Hematopoietic multipotent progenitor cell treated with erythropoietin and hydrocortisone succinate and interleukin-3 and kit ligand, for 15 days (in vitro differentiated cells): ENCODE results near the gene SLCO2B1.

Experiments
- DNase-seq: peaks from one replicate; pipeline ENCODE4 v3.0.0-alpha.2; 2015; ENCODE audit warnings: low spot score

Gene SLCO2B1

DNA sequence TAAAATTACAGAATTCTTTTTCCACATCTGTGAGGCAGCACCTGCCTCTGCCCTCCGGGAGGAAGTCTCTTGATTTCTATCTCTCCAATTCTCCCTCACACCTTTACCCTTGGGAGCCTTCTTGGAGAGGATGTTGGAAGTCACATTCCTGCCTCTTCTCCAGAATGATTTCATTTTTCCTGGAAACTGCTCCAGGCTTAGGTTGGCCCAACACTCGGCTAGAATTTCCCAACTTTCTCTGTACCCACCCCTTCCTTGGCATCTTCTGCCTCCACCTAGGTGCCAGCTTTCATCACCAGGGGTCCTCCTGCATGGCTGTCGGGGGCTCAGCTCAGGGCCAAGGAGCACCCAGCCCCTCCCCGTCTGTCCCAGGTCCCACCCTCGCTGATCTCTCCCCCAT, 43.2 kb downstream of the SLCO2B1 start:
- no peak for DNase-seq

DNA sequence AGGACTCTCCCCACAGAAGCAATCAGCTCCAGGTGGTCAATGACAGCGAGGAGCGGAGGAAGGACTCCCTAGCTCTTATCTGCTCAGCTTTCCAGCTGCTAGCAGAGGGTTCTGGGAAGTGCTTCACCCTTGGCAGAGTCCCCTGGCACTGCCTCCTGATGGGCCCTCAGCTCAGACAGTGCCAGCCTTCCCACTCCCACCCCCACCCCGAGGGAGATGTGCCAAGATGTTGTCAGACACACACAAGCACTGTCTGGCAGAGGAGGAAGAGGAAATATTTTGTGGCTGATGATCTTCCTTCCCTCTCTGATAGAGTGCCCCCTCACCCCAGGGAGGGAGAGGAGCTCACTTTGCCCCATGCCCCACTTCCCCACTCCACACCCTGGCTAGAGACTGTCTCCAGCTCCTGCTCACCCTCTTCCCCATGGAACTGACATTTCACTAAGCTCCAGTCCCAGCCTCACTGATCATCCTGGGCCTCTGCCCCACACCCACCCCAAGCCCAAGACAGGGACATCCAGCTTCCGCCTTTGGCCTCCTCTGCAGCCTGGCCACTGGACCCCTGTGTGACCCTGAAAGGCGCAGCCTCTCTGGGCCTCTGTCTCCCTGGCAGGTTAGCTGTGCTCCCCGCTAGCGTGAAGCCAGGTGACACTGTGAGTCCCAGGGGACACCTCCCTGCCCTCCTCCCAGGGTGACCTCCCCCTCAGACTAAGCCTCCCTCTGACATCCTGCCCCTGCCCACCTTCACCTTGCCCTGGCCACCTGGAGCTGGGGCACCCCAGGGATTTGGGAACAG, 44.5 kb downstream of the SLCO2B1 start:
- DNase-seq, result no peak

DNA sequence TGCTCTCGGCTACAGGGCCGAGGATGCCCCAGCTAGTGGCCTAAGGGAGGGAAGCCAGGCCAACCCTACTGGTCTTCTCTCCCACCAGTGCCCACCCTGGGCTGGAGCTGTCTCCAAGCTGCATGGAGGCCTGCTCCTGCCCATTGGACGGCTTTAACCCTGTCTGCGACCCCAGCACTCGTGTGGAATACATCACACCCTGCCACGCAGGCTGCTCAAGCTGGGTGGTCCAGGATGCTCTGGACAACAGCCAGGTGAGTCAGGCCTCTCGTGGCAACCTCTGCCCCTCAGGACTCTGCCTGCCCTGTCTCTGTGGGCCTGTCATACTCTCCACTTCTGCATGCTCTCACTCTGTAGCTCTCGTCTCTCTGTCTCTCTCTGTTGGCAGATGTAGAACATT, 45.5 kb downstream of the SLCO2B1 start:
- DNase-seq, result no peak

DNA sequence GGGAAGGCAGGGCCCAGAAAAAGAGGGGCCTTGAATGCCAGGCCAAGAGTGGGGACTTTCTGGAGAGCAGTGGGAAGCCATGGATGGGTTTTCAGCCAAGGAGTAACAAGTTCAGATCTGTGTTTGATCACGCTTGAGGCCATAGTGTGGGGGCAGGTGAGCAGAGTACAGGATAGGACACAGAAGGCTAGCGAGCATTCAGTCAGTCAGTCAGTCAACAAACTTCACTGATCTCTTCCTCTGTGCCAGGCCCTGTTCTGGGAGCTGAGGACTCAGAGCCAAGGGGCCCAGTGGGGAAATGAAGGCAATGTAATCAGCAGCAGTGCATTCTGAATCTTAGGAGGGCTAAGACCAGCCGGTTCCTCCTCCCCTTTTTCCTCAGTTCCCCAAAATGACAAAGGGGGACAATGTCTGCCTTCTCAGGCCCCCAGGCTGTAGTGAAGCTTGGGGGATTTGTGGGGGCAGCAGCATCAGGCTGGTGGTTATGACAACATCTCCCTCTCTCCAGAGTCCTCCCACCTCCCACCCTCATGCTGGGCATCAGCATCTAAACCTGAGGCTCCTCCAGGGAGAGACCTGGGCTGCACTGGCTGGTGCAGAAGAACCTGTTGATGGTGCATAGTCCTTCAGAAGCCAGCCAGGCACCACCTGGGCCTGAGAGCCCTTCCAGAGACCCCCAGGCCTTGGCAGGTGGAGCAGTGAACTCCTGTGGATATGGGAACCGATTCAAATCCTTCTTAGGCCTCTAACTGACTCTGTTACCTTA, 46.8 kb downstream of the SLCO2B1 start:
- no peak for DNase-seq

DNA sequence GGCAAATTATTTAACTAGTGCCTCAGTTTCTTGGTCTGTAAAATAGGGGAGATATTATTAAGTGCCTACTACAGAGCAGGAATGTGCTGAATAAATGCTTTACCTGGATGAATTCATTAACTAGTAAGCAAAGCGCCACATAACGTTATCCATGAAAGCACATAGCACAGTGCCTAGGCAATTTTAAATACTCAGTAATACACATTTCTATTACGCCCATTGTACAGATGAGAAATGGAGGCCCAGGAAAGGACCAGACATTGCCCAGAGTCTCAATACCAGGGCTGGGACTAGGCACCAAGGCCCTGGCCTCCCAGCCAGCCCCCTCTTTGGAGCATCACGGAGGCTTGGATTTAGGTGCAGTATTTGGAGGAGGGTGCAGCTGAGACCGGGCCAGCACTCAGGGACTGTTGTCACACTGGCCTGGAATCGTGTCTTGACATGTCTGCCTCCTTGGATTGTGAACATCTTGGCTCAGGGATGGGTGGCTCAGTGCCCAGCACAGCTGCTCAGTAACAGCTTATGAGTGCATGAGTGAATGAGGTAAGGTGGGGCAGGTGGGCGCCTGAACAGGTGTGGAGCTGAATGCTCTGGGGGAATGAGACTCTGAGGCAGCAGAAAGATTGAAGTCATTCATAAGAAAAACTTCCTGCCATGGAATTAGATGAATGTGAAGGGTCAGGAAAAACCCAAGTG, 47.5 kb downstream of the SLCO2B1 start:
- no peak for DNase-seq

DNA sequence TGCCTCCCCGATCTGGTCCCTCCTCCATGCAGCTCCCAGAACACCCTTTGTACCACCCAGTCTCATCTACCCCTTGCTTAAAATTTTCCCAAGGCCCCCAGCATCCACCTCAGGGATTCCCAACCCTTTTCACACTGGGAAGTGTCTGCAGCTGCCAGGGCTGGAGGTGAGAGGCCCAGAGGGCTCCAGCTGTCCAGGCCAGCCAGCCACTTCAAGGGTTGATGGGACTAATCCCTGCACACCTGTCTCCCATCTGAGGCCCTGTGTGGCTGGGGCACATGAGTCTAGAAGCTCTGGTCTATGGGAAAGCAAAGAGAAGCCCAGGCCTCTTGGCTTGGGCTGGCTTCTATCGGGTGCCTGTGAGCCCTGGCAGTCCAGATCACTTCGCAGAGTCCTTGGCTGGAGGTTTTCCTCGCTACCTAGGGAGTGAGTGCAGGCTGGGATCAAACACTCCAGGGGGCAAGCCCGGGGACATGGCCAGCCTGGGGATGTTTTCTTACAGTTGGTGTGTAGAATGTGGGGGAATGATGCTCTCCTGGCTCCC, 48.6 kb downstream of the SLCO2B1 start:
- DNase-seq, result no peak

DNA sequence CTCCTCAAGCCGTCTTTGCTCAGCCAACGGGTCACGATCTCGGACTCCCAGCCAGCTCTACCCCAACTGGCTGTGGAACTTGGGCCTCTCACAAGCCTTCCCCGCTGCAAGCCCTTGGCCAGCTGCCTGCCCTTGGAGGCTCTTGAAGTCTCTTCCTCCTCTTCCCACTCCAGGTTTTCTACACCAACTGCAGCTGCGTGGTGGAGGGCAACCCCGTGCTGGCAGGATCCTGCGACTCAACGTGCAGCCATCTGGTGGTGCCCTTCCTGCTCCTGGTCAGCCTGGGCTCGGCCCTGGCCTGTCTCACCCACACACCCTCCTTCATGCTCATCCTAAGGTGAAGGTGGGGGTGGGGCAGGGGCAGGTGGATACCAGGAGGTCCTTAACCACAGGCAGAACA, 49.1 kb downstream of the SLCO2B1 start:
- no peak for DNase-seq

DNA sequence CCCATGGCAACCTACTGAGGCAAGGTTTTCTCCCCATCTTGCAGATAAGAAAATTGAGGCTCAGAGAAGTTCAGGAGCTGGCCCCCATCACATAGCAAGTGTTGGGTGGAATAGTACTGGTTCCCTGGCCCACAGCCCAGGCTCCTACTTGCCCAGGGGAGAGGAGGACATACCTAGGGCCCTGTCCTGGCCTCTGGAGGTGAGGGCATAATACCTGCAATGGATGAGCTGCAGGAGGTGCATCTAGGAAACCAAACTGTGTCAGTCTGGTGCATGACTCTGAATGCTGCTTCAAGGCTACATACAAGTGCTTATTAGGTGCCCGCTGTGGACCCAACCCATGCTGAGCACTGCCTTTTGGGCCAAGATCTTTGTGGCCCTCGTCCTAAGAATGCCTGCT, 49.6 kb downstream of the SLCO2B1 start:
- DNase-seq, result no peak

DNA sequence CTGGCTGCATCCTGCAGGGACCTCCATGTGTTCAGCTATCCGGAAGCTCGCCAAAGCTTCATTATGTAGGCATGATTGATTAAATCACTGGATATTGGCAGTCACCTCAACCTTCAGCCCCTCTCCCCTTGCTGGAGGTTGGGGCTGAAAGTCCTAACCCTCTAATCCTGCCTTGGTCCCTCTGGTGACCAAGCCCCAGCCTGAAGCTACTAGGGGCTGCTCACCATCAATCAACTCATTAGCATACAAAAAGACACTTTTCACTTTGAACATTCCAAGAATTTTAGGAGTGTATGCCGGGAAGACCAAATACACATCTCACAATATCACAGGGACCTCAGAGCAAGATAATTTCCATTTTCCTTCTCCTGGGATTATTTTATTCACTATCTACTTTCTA, 50.9 kb downstream of the SLCO2B1 start:
- no peak for DNase-seq

DNA sequence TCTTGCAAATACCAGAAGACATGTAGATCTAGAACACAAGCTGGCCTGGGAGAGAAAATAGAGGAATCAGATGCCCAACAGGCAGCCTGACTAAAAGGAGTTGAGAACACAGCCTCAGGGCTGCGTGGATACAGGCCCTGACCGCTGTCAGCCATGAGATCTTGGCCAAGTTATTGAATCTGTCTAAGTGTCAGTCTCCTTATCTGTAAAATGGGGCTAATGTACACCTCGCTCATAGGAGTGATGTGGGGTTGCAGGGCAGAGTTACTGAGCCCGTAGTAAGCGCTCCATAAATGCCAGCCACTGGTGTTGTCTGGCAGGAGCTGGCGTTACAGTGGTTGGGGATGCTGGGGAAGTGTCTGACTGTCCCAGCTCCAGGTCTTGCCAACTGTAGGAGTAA, 51.3 kb downstream of the SLCO2B1 start:
- no peak for DNase-seq

DNA sequence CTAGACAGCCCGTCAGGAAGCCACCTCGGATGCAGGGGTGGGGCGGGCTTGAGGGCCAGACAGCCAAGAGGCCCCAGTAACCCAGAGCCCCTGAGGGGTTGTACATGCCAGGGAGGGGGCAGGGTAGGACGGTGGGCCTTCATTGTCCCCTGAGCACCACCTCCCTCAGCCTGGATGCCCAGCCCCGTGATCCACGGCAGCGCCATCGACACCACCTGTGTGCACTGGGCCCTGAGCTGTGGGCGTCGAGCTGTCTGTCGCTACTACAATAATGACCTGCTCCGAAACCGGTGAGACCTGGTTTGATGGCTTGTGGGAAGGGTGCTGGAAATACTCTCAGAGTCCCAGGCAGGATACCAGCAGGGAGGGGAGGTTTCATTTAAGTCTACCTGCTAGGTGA, 52.2 kb downstream of the SLCO2B1 start:
- no peak for DNase-seq

DNA sequence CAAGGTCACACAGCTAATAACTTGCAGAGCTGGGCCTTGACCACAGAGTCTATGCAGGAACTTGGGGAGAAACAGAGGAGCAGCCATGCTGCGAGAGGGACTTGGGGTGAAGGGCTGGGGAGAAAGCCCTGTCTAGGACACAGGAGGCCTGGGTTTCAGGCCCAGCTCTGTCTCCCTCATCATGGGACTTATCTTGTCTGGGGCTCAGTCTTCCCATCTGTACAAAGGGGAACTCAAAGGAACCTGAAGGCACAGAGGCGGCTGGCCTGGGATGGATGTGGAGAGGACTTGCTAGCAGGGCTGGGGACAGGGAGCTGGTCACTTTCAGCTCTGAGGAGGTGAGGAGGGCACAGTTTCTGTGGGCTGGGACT, 52.7 kb downstream of the SLCO2B1 start:
- DNase-seq, result no peak

DNA sequence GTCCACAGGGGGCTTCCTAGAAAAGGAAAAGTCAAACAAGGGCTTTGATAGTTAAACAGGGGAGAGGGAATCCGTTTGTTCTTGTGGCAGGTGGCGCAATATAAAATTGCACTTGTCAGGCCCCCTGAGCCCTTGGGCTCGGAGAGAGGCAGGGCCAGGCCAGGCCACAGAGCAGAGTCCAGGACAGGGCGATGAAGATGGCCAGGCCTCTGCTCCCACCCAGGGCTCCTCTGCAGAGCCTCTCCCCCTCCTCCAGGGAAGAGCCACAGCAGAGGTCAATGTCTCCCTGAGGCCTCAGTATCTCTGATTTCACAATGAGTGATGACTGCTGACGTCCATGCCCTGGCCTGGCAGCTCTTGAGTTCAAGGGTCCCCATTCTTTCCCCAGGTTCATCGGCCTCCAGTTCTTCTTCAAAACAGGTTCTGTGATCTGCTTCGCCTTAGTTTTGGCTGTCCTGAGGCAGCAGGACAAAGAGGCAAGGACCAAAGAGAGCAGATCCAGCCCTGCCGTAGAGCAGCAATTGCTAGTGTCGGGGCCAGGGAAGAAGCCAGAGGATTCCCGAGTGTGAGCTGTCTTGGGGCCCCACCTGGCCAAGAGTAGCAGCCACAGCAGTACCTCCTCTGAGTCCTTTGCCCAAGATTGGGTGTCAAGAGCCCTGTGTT, 53.2 kb downstream of the SLCO2B1 start:
- DNase-seq, result no peak

DNA sequence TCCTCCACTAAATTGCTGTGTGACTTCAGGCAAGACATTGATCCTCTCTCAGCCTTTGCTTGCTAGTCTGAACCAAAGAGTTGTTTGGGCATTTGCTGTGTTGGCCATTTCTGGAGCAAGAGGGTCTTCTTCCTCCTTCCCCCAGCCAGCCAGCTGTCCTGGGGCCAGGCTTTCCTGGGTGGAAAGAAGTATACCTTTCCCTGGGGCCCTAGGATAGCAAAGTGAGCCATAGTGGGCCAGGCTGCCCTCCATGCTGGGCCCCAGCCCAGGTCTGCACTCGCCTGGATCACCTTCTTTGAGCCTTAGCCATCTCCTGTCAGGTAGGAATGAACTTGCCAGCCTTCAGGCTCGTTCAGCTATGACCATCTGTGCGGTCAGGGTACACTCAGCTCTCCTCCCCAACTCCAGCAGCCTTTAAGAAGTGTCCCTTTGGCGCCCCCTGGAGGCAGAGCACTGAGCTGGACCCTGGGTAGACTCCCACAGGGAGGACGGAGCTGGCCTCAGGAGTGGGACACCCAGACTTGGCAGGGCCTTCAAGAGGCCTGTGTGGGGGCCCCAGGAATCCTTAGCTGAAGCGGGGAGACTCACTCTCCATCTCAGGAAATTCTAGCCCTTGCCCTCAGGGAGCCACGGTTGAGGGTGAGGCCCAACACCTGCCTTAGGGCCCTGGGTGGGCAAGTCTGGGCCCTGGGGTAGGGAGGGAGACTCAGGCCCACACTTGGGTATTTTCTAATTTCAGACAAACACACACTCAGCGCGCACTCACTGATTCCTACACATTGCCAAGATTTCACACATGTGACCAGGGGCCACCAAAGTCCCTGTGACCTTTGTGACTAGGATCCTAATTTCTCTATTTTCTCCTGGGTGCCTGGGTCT, 54.0 kb downstream of the SLCO2B1 start:
- DNase-seq, result peak; percentile 76

DNA sequence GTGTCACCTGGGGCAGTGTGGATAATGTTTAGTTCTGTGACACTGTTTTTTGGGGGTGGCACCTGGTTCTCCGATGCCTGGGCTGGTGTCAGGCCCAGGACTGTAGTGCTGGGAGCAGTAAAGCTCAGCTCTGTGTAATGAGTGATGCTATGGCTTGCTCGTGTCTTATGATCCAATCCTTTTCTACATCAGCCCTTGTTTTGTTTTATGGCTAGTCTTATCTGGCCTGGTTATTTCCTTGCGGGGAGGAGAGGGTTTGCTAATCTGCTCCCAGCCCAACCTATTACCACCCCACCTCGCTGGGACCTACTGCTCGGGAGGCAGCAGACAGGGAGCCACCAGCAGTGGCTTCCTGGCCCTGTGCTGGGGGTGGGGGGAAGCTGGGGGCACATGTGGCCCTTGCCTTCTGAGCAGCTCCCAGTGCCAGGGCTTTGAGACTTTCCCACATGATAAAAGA, 54.7 kb downstream of the SLCO2B1 start:
- DNase-seq, result no peak

DNA sequence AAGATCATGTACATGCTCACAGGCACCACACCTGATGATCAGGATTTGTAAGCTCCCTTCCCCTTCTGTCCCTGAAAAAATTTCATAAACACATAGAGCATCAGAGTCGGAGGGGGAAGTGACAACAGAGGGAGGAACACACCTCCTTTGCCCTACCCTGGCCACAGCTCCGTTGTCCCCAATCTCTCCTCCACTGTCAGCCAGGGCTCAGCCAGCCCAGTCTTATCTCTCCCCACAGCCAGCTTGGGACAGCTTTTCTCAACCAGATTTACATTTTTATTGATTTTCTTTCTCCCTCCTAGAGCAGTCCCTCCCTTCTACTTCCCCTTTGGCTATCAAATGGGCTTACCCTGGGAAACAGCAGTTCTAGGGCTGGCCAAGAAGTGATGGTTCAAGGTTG, 57.5 kb downstream of the SLCO2B1 start:
- DNase-seq, result no peak

DNA sequence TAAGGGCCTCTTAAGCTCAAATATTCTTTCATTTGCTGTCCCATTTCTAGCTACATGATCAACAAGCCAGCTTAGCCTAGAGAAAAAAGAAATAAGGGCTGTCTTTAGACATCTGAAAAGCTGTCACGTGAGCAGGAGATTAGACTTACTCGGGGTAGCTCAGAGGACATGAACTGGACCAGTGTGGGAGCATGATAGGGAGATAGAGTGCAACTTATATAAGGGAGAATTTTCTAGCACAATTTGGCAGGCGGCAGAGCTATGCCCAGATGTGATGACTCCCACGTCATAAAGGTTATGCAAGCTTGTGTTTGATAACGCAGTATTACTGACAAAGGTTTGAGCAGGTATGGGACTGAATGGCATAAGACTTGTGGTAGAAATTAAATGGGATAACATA, 61.5 kb downstream of the SLCO2B1 start:
- no peak for DNase-seq

DNA sequence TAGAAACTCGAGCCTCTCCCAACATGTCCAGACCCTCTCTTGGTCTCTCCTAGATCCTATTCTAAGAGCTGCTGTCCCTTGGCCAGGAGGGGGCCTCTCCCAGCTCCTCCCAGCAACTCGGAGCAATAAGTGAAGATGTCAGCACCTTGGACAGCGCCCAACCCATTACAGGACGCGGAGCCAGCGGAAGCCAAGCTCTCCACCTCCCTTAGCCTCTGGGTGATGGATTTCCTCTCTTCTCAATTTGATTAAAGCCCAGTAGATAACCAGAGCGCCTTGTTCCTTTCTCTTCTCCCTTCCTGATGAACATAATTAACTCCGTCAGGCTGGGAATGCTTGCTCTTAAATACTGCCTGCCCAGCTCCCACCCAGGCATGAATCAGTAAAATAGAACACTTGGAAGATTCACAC, 63.5 kb downstream of the SLCO2B1 start:
- peak; percentile 60 for DNase-seq

DNA sequence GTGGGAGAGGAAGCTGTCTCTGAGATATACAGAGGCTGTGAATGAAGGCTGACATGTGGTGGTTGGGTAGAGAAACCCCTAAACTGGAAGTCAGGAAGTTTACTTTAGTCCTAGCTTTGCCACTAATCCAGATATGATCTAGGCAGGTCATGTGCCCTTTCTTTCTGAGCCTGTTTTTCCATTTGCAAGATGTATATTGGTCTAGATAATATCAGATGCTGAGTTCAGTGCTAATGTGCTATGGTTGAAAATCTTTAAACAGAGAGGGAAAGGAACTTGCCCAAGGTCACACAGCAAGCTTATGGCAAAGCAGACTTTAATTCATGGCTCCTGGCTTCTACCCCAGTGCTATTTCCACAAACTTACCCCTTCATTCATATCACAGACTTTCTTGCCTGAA, 63.9 kb downstream of the SLCO2B1 start:
- no peak for DNase-seq

DNA sequence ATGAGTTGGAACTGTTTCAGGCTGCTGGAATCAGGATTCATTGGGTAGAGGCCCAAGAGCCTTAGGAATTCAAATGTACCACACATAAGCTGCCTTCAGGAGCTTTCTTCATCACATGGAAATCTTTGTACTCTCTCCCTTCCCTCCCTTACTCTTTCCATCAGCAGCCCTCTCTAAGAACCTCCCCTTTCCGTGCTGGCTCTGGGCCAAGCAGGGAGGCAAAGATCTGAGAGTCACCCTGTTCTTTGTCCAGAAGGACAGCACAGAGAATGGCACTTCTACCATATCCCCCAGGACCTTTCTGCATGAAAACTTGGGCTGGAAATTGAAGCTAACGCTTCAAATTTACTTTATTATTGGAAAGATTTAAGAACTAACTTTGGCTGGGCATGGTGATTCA, 69.0 kb downstream of the SLCO2B1 start:
- DNase-seq, result no peak

DNA sequence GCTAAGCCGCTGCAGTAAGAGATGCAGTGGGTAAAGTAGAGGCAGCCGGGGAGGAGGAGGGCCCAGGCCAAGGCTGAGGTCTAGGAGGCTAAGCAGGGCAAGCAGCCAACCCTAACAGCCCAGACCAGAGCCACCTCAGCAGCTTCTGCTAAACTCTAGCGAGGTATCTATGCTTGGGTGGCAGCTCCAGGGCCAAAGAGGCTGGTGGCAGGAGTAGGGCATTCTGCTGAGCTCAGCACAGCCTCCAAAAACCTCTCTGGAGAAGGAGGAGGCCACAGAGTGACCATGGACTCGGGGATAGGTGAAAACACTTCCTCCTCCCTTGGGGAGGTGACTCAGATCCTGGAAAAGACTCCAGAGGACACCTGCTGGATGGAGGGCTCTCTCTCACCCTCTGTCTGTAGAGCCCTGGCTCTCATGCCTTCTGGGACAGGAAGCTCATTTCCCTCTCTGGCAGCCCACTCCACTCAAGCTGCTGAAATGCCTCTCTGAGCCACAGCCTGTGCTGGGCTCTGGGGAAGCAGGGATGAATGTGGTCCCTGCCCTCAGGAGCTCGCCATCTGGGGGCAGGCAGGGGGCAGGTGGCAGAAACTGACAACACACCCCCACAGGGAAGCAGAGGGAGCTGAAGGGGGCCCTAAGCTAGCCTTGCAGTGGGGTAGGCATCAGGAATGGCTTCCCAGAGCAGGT, 73.2 kb downstream of the SLCO2B1 start:
- DNase-seq, result no peak
